Thoracic aorta (tissue), 2 donors: ENCODE data around the gene NEAT1. TPM values are rescaled to one million over a fixed set of nuclear protein-coding genes. Genes with fewer than 3 reads are reported as not detected.
A peak's percentile ranks its signal among the peaks of the same experiment; 100 is the strongest.

Experiments
- ATAC-seq: fragments of 150-250 bp; one replicate; pipeline ENCODE4 v1.8.0; 2017; ENCODE audit warnings: low read depth; ENCODE audit not compliant: insufficient number of reproducible peaks, low FRiP score
- DNase-seq: peaks from one replicate; pipeline ENCODE4 v3.0.0-alpha.2; 2020; ENCODE audit warnings: low spot score
- H3K27ac ChIP-seq, 2 donors: fragments of 200-600 bp; sonication (generic); 1 replicate in 1 of 2; 2 replicates in 1 of 2; pipeline ENCODE4 v1.5.1; 2016; ENCODE audit warnings: mild to moderate bottlenecking in 2 of 2, moderate library complexity in 2 of 2
- H3K27me3 ChIP-seq: fragments of 200-600 bp; sonication (generic); replicated peaks from 2 replicates; pipeline ENCODE4 v1.6.0; 2016; ENCODE audit warnings: mild to moderate bottlenecking; ENCODE audit not compliant: insufficient read depth
- H3K36me3 ChIP-seq: fragments of 200-600 bp; sonication (generic); one replicate; pipeline ENCODE4 v1.5.1; 2016
- H3K4me1 ChIP-seq, 2 donors: fragments of 200-600 bp; sonication (generic); 1 replicate in 1 of 2; 2 replicates in 1 of 2; pipeline versions ENCODE4 v1.5.1 to v1.6.0; 2016; ENCODE audit warnings: low read depth in 2 of 2, mild to moderate bottlenecking in 1 of 2; ENCODE audit not compliant: control insufficient read depth in 1 of 2
- H3K4me3 ChIP-seq: fragments of 200-600 bp; sonication (generic); 2 replicates; pipeline ENCODE4 v1.5.1; 2016; ENCODE audit warnings: mild to moderate bottlenecking
- H3K9me3 ChIP-seq: fragments of 200-600 bp; sonication (generic); 2 replicates; pipeline ENCODE4 v1.5.1; 2016
- CTCF ChIP-seq: fragments of 200-600 bp; sonication (generic); IDR thresholded peaks from one replicate; pipeline ENCODE4 v1.5.1; 2019; ENCODE audit warnings: antibody characterized with exemption
- total RNA-seq, 2 donors: library from RNA; depleted of rRNA; stranded (reverse); fragments of >200 nt; gene quantifications; one replicate each; pipeline versions ENCODE4 v1.1.0 to v1.2.3, GENCODE V29; 2016

NEAT1 gene
- total RNA-seq, 2 donors from 2014 or later, result 848 to 1,659 TPM

DNA sequence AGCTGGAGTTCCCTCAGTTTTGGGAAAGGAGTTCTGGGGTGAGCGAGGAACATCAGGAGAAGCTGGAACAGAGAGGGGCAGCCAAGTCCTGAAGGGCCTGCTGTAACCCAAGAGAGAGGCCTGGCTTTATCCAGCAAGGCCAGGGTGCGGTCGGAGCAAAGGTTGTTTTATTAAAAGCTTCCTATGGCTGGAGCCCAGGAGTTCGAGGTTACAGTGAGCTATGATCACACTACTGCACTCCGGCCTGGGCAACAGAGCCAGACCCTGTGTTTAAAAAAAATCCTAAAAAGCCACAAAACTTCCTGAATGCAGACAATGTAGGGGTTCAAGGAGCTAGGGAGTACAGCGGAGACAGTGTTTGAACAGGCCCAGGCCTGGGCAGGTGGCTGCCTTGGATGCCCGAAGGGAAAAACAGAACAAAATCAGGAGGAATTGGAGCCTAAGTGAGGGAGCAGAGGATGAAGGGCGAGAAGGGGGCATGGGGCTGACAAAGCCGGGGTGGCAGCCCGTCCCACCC is 54.1 kb downstream of the NEAT1 start:
- Histone ChIP-seq H3K4me1 (peaks cover 52 to 72% of the 10 kb centered on the region in 2 donors), H3K27me3 (no peaks in the 10 kb centered on the region), H3K36me3 (no peaks in the 10 kb centered on the region), H3K9me3 (no peaks in the 10 kb centered on the region), H3K4me3 (peak overlapping the region; percentile 96), H3K27ac (peak overlapping the region; percentile 98 to 99)
- TF ChIP-seq CTCF, result no peak
- ATAC-seq (no peak), DNase-seq (no peak)

GRCh38 chr11:65477149-65477965 is 54.8 kb downstream of the NEAT1 start:
- H3K4me3 ChIP-seq, result peak overlapping the region; percentile 96
- no peaks in the 10 kb centered on the region for H3K27me3 ChIP-seq
- H3K27ac ChIP-seq, result peak overlapping the region; percentile 98 to 99
- ATAC-seq (peak; percentile 65), DNase-seq (peak; percentile 83)
- TF ChIP-seq CTCF, result no peak
- peaks cover 56 to 75% of the 10 kb centered on the region in 2 donors for H3K4me1 ChIP-seq
- no peaks in the 10 kb centered on the region for H3K36me3 ChIP-seq
- H3K9me3 ChIP-seq, result no peaks in the 10 kb centered on the region

DNA sequence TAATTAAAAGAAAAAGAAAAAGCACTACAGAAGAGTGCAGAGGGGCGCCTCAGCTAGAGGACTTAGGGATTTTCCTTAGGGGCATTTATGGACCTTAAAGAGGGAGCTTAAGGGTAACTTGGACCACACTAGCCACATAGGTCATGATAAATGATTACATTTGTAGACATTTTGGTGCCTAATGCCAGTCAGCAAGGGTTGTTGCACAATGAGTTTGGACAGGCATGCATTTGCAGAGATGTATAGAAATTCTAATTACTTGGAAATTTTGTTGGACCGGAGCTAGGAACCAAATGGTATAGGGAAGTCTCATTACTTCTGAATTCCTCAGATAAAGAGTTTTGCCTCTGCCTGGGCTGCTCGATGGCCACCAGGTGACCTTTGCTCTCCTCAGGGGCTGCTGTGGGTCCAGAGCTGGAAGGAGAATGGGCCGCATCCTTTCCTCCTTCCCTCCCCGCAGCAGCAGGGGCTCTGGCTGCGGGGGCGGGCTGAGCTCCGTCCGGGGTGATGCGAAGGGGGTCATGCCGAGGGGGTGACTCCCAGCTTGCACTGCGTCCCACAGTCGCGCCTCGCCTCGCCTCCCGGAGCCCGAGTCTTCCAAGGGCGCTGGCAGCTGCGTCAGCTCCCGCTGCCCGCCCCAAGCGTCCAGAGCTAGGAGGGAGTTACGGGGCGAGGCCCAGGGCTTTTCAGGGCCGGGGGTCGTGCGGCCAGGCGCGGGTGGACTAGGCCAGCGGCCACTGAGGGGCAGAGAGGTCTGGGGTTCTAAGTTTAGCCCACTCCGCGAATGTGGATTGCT is 56.0 kb downstream of the NEAT1 start:
- no peak for TF ChIP-seq CTCF
- H3K36me3 ChIP-seq, result no peaks in the 10 kb centered on the region
- no peaks in the 10 kb centered on the region for H3K9me3 ChIP-seq
- no peak for ATAC-seq
- DNase-seq, result no peak
- peak overlapping the region; percentile 98 to 99 for H3K27ac ChIP-seq
- H3K4me3 ChIP-seq, result peak overlapping the region; percentile 96
- peaks cover 48 to 66% of the 10 kb centered on the region in 2 donors for H3K4me1 ChIP-seq
- no peaks in the 10 kb centered on the region for H3K27me3 ChIP-seq

- Histone ChIP-seq H3K9me3 (no peaks in the 10 kb centered on the region), H3K4me1 (peaks cover 48 to 69% of the 10 kb centered on the region in 2 donors), H3K36me3 (no peaks in the 10 kb centered on the region), H3K4me3 (peak overlapping the region; percentile 96), H3K27ac (peak overlapping the region; percentile 98 to 99), H3K27me3 (no peaks in the 10 kb centered on the region)
- peak; percentile 34 for TF ChIP-seq CTCF
- ATAC-seq, result peak; percentile 67
- peak; percentile 72 for DNase-seq
Measured at GRCh38 chr11:65479184-65480145, 56.9 kb downstream of the NEAT1 start.
